GM18951 (cell line): Measurements from ENCODE around the gene MAEA.

Source experiments
- POLR2A ChIP-seq: IDR thresholded peaks from 4 replicates; pipeline ENCODE4 v1.6.1; 2011; ENCODE audit warnings: mild to moderate bottlenecking; ENCODE audit not compliant: insufficient read length, insufficient read depth; ENCODE audit errors: extremely low read depth
- in situ Hi-C: fragments of 300-500 bp; cut with MboI; formaldehyde crosslinking; loops from one replicate; pipeline ENCODE4 v1.12.0; 2022; ENCODE audit warnings: low sequenced_read_pairs, mixed read lengths, inconsistent platforms; ENCODE audit not compliant: unreplicated experiment

MAEA gene

DNA sequence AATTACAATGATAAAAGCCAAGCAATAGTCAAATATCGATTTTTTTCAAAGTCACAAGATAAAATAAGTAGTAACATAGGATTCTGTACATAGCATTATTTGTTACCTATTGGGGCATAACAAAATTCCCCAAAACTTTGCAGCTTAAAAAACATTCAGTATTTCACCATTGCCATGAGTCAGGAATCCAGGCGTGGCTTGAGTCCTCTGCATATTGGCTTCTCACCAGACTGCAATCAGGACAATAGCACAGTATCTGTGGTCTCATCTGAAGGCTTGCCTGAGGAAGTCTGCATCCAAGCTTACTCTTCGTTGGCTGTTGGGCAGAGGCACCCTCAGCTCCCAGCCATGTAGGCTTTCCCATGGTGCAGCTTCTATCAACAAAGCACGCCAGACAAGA is 34.5 kb upstream of the MAEA start:
- no peak for TF ChIP-seq POLR2A
- in situ Hi-C loops, result no loop called here

DNA sequence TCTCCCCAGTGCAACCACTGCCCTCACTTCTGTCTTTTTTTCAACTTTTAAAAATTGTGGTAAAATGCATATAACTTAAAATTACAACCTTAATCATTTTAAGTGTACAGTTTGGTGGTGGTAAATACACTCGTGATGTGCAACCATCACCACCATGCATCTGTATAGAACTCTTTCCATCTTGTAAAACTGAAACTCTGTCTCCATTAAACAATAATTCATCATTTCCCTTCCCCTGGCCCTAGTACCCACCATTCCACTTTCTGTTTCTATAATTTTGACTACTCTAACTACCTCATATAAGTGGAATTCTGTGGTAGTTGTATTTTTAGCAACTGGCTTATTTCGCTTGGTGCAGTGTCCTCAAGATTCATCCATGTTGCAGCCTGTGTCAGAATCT is 34.0 kb upstream of the MAEA start:
- in situ Hi-C loops, result no loop called here
- no peak for TF ChIP-seq POLR2A

DNA sequence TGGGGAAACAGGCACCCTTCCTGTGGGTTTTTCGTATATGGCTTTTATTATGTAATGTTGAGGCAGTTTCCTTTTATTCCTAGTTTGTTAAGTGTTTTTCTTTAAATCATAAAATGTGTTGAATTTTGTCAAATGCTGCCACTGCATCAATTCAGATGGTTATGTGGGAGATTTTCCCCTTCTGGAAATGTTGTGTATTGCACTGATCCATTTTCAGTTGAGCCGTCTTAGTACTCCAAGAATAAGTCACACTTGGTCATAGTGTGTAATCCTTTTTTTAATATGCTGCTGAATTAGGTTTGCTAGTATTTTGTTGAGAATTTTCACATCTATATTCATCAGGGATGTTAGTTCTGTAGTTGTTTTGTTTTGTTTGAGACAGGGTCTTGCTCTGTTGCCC is 31.2 kb upstream of the MAEA start:
- in situ Hi-C loops, result no loop called here
- TF ChIP-seq POLR2A, result no peak

DNA sequence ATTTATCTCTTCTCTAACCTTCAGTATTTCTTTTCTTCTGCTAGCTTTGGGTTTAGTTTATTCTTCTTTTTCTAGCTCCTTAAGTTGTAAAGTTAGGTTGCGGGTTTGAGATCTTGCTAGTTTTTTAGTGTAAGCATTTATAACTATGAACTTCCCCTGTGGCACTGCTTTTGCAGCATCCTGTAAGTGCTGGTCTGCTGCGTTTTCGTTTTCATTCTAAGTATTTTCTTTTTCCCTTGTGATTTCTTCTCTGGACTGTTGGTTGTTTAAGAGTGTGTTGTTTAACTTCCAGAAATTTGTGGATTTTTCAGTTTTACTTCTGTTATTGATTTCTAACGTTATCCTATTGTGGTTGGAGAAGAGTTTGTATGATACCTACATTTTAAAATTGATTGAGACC is 29.7 kb upstream of the MAEA start:
- no peak for TF ChIP-seq POLR2A
- in situ Hi-C loops, result no loop called here

GRCh38 chr4:1260418-1261106 is 29.1 kb upstream of the MAEA start:
- TF ChIP-seq POLR2A, result no peak
- in situ Hi-C loops, result no loop called here

DNA sequence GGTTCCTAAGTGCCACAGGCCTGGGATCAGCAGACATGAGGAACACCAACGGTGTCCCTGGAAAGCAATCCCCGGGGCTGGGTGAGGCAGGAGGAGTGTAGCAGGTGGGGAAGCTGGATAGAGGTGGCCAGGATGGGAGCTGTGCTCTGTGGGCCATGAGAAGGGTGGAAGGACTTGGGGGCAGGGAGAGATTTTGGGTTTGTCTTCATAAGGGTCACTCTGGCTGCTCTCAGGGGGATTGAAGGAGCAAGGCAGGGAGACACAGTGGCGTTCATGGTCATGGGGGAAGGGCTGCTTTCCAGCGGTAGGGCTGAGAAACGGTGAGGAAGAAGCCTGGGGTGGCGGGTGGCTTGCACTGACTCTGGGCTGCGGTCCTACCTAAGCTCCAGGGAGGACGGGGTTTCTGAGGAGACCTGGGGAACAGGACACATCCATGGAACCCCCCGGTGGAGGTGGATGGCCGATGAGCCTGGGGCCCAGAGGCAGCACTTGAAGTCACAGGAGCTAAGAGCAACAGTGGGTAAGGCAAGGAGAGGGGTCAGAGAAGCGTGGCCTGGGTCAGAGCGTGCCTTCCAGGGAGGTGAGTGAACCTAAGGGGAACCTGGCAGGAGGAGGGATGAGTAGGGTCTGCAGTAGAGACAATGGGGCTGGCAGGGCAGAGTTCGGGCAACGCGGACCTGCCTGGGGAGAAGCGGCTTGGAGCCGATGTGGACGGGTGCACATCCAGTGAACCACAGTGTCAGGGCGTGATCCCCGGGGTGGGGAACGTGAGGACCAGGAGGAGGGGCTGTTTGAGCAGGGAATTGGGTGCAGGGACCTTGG is 28.4 kb upstream of the MAEA start:
- no peak for TF ChIP-seq POLR2A
- in situ Hi-C loops, result no loop called here

DNA sequence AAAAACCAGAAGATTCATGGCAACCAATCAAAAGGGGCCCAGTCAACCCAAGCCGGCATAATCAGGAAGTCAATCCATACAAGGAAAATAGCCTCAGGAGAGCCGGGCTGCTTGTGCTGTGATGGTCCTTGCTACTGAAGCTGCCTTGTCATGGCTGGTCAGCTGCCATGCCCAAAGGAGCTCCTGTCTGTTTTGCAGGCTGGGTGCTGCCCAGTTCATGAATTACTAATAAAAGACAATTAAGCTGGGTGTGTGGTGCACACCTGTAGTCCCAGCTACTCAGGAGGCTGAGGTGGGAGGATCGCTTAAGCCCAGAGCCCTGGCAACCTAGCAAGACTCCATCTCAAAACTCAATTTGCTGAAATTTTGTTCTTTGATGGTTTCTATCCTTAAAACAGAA is 24.7 kb upstream of the MAEA start:
- in situ Hi-C loops, result no loop called here
- TF ChIP-seq POLR2A, result no peak

GRCh38 chr4:1265351-1265750 is 24.3 kb upstream of the MAEA start:
- in situ Hi-C loops, result no loop called here
- no peak for TF ChIP-seq POLR2A

DNA sequence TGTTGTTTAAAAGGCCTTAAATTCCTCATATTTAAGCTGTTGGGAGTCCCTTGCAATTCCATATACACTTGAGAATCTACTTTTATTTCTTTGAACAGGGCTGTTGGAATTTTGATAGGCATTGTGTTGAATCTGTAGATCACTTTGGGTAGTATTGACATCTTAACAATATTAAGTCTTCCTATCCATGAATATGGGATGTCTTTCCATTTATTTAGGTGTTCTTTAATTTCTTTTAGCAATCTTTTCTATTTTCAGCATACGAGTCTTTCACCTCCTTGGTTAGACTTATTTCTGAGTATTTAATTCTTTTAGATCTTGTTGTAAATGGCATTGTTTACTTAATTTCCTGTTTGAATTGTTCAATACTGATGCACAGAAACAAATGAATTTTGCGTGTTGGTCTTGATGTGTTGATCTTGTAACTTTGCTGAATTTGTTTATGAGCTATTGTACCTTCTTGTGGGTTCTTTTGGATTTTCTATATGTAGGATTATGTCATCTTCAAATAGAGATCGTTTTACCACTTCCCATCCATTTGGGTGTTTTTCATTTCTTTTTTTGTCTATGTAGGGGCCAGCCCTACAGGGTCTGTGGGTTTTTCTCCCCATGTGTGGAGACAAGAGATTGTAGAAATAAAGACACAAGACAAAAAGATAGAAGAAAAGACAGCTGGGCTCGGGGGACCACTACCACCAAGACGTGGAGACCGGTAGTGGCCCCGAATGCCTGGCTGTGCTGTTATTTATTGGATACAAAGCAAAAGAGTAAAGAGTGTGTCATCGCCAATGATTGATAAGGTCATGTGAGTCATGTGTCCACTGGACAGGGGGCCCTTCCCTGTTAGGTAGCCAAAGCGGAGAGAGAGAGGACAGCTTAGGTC is 22.6 kb upstream of the MAEA start:
- no peak for TF ChIP-seq POLR2A
- in situ Hi-C loops, result no loop called here

- no peak for TF ChIP-seq POLR2A
- in situ Hi-C loops, result no loop called here
Measured at GRCh38 chr4:1269209-1269608, 20.5 kb upstream of the MAEA start.

DNA sequence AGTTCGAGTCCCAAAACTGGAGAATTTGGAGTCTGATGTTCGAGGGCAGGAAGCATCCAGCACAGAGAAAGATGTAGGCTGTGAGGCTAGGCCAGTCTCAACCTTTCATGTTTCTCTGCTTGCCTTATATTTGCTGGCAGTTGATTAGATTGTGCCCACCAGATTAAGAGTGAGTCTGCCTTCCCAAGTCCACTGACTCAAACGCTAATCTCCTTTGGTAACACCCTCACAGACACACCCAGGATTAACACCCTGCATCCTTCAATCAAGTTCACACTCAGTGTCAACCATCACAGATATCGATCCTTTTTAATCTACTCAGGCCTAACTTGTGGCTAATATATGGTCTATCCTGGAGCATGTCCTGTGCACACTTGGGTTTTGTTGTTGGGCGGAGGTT is 18.0 kb upstream of the MAEA start:
- in situ Hi-C loops, result no loop called here
- no peak for TF ChIP-seq POLR2A

GRCh38 chr4:1274871-1275270 is 14.8 kb upstream of the MAEA start:
- in situ Hi-C loops, result no loop called here
- no peak for TF ChIP-seq POLR2A

DNA sequence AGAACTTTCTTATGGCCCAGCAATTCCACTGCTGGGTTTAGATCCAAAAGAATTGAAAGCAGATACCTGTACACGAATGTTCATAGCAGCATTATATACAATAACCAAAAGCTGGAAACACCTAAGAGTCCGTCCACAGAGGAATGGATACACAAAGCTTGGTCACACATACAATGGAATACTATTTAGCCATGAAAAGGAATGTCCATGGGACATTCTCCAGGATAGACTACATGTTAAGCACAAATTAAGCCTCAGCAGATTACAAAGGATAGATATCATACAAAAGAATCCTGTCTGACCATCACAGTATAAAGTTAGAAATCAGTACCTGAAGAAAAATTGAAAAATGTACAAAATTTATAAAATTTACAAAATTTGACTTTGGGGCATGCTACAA is 12.7 kb upstream of the MAEA start:
- no peak for TF ChIP-seq POLR2A
- in situ Hi-C loops, result no loop called here
